IMR-90 (cell line): ENCODE results near the gene MAN1A2.

Source experiments
- BHLHE40 ChIP-seq: fragments of 150-350 bp; IDR thresholded peaks from 2 replicates; pipeline ENCODE4 v1.6.1; 2016; ENCODE audit warnings: mild to moderate bottlenecking, low read depth, low read length
- MAFK ChIP-seq: IDR thresholded peaks from 2 replicates; pipeline ENCODE4 v1.6.1; 2012; ENCODE audit warnings: low read depth, low read length, improper control_type of control experiment
- POLR2A ChIP-seq: IDR thresholded peaks from 2 replicates; pipeline ENCODE4 v1.6.1; 2012; ENCODE audit warnings: mild to moderate bottlenecking, low read depth, low read length
- RAD21 ChIP-seq: IDR thresholded peaks from 2 replicates; pipeline ENCODE4 v1.6.1; 2012; ENCODE audit warnings: low read length, improper control_type of control experiment
- RCOR1 ChIP-seq: IDR thresholded peaks from 2 replicates; pipeline ENCODE4 v1.6.1; 2012; ENCODE audit warnings: mild to moderate bottlenecking, low read length, improper control_type of control experiment; ENCODE audit not compliant: insufficient replicate concordance
- RFX5 ChIP-seq: IDR thresholded peaks from 2 replicates; pipeline ENCODE4 v1.8.0; 2012; ENCODE audit warnings: low read depth, mild to moderate bottlenecking, low read length, moderate library complexity
- SMC3 ChIP-seq: fragments of 150-350 bp; IDR thresholded peaks from 2 replicates; pipeline ENCODE4 v1.6.1; 2016; ENCODE audit warnings: low read depth, mild to moderate bottlenecking, antibody characterized with exemption, low read length, moderate library complexity
- TF ChIP-seq, protein P1 (sequence below): conservative IDR thresholded peaks from 2 replicates; pipeline ENCODE4 v1.5.1; 2012; ENCODE audit warnings: mild to moderate bottlenecking, low read depth, low read length, improper control_type of control experiment
- TF ChIP-seq, protein P2 (sequence below): fragments of 150-350 bp; IDR thresholded peaks from 2 replicates; pipeline ENCODE4 v1.6.1; 2017; ENCODE audit warnings: mild to moderate bottlenecking, antibody characterized with exemption, low read length, low read depth
- TF ChIP-seq, protein P3 (sequence below): fragments of 150-350 bp; IDR thresholded peaks from 2 replicates; pipeline ENCODE4 v1.6.1; 2016; ENCODE audit warnings: low read depth, mild to moderate bottlenecking, low read length, moderate library complexity, borderline replicate concordance

DNA sequence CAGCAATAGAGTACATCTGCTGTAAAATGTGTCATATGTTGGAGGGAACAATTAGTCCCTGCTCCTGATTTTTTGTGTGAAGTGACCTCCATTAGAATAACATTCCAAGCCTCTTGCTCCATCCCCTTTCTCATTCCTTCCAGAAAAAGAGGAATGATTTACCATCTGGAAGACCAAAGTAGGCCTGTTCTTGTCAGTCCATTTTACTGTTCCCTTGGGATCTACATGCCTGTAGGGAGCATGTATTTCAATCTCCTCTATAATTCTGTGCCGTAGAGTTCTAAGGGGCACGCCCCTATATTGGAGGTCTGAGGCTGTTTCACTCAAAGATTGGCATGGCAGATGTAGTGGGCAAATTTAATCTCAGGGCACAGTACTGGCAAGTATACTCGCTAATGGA lies 48.8 kb upstream of the MAN1A2 start:
- TF ChIP-seq, protein P1, sequence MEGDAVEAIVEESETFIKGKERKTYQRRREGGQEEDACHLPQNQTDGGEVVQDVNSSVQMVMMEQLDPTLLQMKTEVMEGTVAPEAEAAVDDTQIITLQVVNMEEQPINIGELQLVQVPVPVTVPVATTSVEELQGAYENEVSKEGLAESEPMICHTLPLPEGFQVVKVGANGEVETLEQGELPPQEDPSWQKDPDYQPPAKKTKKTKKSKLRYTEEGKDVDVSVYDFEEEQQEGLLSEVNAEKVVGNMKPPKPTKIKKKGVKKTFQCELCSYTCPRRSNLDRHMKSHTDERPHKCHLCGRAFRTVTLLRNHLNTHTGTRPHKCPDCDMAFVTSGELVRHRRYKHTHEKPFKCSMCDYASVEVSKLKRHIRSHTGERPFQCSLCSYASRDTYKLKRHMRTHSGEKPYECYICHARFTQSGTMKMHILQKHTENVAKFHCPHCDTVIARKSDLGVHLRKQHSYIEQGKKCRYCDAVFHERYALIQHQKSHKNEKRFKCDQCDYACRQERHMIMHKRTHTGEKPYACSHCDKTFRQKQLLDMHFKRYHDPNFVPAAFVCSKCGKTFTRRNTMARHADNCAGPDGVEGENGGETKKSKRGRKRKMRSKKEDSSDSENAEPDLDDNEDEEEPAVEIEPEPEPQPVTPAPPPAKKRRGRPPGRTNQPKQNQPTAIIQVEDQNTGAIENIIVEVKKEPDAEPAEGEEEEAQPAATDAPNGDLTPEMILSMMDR: no peak
- TF ChIP-seq POLR2A (no peak), SMC3 (no peak), MAFK (no peak), RFX5 (no peak), RCOR1 (no peak), RAD21 (no peak), BHLHE40 (no peak)
- TF ChIP-seq, protein P2, sequence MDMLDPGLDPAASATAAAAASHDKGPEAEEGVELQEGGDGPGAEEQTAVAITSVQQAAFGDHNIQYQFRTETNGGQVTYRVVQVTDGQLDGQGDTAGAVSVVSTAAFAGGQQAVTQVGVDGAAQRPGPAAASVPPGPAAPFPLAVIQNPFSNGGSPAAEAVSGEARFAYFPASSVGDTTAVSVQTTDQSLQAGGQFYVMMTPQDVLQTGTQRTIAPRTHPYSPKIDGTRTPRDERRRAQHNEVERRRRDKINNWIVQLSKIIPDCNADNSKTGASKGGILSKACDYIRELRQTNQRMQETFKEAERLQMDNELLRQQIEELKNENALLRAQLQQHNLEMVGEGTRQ: no peak
- TF ChIP-seq, protein P3, sequence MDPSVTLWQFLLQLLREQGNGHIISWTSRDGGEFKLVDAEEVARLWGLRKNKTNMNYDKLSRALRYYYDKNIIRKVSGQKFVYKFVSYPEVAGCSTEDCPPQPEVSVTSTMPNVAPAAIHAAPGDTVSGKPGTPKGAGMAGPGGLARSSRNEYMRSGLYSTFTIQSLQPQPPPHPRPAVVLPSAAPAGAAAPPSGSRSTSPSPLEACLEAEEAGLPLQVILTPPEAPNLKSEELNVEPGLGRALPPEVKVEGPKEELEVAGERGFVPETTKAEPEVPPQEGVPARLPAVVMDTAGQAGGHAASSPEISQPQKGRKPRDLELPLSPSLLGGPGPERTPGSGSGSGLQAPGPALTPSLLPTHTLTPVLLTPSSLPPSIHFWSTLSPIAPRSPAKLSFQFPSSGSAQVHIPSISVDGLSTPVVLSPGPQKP: no peak
